ENCODE results near the gene WFIKKN1. TPM values are rescaled to one million over a fixed set of nuclear protein-coding genes. Genes with fewer than 3 reads are reported as not detected.

Gene WFIKKN1
- total RNA-seq, 2 experiments from 2014 or later, result 0.47 to 1.2 TPM

DNA sequence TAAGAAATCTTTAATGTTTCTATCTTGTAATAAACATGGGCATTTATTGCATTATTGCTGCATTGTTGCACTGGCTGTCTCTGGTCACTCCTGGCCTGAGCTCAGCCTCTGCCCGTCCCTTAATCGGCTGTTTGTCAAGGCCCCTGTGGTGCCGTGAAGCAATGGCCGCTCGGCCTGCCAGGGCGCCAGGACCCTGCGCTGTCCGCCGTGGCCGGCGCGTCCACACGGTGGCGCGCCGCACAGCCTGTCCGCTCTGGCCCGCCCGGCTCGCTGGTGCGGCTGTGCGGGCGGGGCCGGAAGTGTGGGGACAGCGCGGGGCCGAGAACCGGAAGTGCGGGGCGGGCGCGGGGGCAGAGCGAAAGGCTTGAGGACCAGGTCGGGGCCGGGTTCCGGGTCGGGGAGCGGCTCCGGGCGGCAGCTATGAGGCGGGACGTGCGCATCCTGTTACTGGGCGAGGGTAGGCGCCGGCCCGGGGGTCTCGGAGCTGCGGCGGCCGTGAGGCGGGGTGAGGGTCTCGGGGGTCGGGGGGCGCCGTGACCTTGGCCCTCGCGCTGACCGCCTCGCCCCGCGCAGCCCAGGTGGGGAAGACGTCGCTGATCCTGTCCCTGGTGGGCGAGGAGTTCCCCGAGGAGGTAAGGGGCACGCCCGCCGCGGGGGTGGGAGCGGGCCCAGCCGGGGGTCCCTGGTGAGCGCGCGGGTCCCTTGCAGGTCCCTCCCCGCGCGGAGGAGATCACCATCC lies 37.2 kb downstream of the WFIKKN1 start, which contains the start of gene RHOT2:
Gene RHOT2 (plus strand): TSS at position 353 of the 739 bp plus-strand sequence. CDS start 68 bp downstream, at position 421.
- Histone ChIP-seq H3K4me2 (ENCODE audit: low read length) (peak within 1 kb of the TSS; percentile 88), H3K9me2 (ENCODE audit: insufficient read depth, low read length) (no peaks in the 10 kb centered on the region), H3K4me3 (ENCODE audit: low read depth, low read length, poor library complexity, severe bottlenecking) (peak within 1 kb of the TSS; percentile 99), H3K9me3 (ENCODE audit: low read length) (no peaks in the 10 kb centered on the region), H3K36me3 (ENCODE audit: insufficient read depth, low read length) (peaks cover 33% of the 10 kb centered on the region), H3K4me1 (ENCODE audit: insufficient read depth, low read length, poor library complexity, severe bottlenecking) (peaks cover 14% of the 10 kb centered on the region), H3K27ac (ENCODE audit: low read depth, low read length, poor library complexity, severe bottlenecking) (peak within 1 kb of the TSS; percentile 52), H4K20me1 (ENCODE audit: insufficient read depth, low read length) (no peaks in the 10 kb centered on the region), H2AFZ (ENCODE audit: low read length) (peak within 1 kb of the TSS; percentile 55; the same call in 1 of the 2 replicates), H3K79me2 (ENCODE audit: insufficient read depth, low read depth, low read length) (peaks cover 12% of the 10 kb centered on the region; the same call in 1 of the 2 replicates)
- no TSS peak for BruUV-seq (replicated peaks)
- POLR2A ChIA-PET, result no interaction called here
- TF ChIP-seq, protein P1, sequence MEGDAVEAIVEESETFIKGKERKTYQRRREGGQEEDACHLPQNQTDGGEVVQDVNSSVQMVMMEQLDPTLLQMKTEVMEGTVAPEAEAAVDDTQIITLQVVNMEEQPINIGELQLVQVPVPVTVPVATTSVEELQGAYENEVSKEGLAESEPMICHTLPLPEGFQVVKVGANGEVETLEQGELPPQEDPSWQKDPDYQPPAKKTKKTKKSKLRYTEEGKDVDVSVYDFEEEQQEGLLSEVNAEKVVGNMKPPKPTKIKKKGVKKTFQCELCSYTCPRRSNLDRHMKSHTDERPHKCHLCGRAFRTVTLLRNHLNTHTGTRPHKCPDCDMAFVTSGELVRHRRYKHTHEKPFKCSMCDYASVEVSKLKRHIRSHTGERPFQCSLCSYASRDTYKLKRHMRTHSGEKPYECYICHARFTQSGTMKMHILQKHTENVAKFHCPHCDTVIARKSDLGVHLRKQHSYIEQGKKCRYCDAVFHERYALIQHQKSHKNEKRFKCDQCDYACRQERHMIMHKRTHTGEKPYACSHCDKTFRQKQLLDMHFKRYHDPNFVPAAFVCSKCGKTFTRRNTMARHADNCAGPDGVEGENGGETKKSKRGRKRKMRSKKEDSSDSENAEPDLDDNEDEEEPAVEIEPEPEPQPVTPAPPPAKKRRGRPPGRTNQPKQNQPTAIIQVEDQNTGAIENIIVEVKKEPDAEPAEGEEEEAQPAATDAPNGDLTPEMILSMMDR (conservative IDR thresholded peaks at IDR 0.05; ENCODE audit: low read length), result peak; percentile 94
- TF ChIP-seq EZH2phosphoT487 (IDR thresholded peaks at IDR 0.05; ENCODE audit: borderline replicate concordance, low read depth, low read length), result no peak
- peak; percentile 94 for DNase-seq (ENCODE audit: low spot score)
- intact Hi-C loops (cut with micrococcal nuclease; ENCODE audit: unreplicated experiment), result loop anchor here (1.0 to 2.0 kb wide), 3 partner anchors 11 to 32 kb away; partner anchors contain the start of genes METTL26 and WDR90
- CTCF ChIA-PET (ENCODE audit: unreplicated experiment), result no interaction called here

DNA sequence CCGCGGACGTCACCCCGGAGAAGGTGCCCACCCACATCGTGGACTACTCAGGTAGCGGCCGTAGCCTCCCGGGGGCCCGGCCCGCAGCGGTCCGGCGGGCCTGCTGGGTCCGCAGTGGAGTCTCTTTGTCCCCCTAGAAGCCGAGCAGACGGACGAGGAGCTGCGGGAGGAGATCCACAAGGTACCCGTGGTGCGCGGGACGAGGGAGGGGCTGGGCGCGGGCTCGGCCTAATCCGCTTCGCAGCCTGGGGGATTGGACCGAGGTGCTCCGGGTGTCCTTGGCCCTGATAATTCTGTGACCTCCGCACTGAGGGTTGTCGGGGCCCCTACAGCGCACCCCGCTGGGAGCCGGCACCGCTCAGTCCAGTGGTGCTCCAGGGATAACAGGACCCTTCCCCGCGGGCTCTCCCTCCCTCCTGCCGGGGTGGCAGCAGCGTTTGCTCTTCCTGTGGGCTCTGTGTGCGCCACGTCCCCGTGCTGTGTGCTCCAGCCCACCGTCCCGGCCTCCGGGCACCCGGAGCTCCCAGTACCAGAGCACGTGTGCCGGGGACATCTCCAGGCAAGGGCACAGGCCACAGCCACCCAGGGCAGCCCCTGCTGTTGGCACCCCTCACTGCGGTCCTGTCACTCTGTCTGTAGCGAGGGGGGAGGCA lies 37.9 kb downstream of the WFIKKN1 start:
- Histone ChIP-seq H3K9me2 (ENCODE audit: insufficient read depth, low read length) (no peaks in the 10 kb centered on the region), H2AFZ (ENCODE audit: low read length) (no peak overlapping the region), H3K4me1 (ENCODE audit: insufficient read depth, low read length, poor library complexity, severe bottlenecking) (peaks cover 14% of the 10 kb centered on the region), H3K4me3 (ENCODE audit: low read depth, low read length, poor library complexity, severe bottlenecking) (peak overlapping the region; percentile 99), H3K27ac (ENCODE audit: low read depth, low read length, poor library complexity, severe bottlenecking) (peak overlapping the region; percentile 52), H4K20me1 (ENCODE audit: insufficient read depth, low read length) (no peaks in the 10 kb centered on the region), H3K79me2 (ENCODE audit: insufficient read depth, low read depth, low read length) (peaks cover 12% of the 10 kb centered on the region; the same call in 1 of the 2 replicates), H3K36me3 (ENCODE audit: insufficient read depth, low read length) (peaks cover 39% of the 10 kb centered on the region), H3K4me2 (ENCODE audit: low read length) (peak overlapping the region; percentile 88), H3K9me3 (ENCODE audit: low read length) (no peaks in the 10 kb centered on the region)
- BruUV-seq (replicated peaks), result no TSS peak
- intact Hi-C loops (cut with micrococcal nuclease; ENCODE audit: unreplicated experiment), result loop anchor here (1.0 to 2.0 kb wide), 2 partner anchors 11 to 20 kb away; partner anchors contain the start of gene WDR90
- no peak for DNase-seq (ENCODE audit: low spot score)
- TF ChIP-seq, protein P1 (conservative IDR thresholded peaks at IDR 0.05; ENCODE audit: low read length), result no peak
- no peak for TF ChIP-seq EZH2phosphoT487 (IDR thresholded peaks at IDR 0.05; ENCODE audit: borderline replicate concordance, low read depth, low read length)
- ChIA-PET POLR2A (no interaction called here), CTCF (ENCODE audit: unreplicated experiment) (no interaction called here)
